ENCODE data around the gene NOX5.

The NOX5 gene

GRCh38 chr15:69037977-69038376 lies 23.5 kb downstream of the NOX5 start:
- Mint-ChIP-seq H3K27ac (no peak overlapping the region), H3K4me1 (no peaks in the 10 kb centered on the region), H3K36me3 (no peaks in the 10 kb centered on the region), H3K9me3 (no peaks in the 10 kb centered on the region), H3K4me3 (no peak overlapping the region), H3K27me3 (peaks cover 19% of the 10 kb centered on the region)
- ATAC-seq (ENCODE audit: low read depth) = no peak
- DNase-seq (ENCODE audit: low spot score in 2 of 2) = no peak

- no peak for DNase-seq (ENCODE audit: low spot score in 2 of 2)
- Mint-ChIP-seq H3K4me1 (no peaks in the 10 kb centered on the region), H3K4me3 (no peak overlapping the region), H3K27me3 (peaks cover 21% of the 10 kb centered on the region), H3K27ac (no peak overlapping the region), H3K36me3 (no peaks in the 10 kb centered on the region), H3K9me3 (no peaks in the 10 kb centered on the region)
- ATAC-seq (ENCODE audit: low read depth) = no peak
These were observed 24.0 kb downstream of the NOX5 start for GRCh38 chr15:69038508-69038907.

- H3K4me1 Mint-ChIP-seq = no peaks in the 10 kb centered on the region
- ATAC-seq (ENCODE audit: low read depth) (no peak), DNase-seq (ENCODE audit: low spot score in 2 of 2) (no peak)
- no peaks in the 10 kb centered on the region for H3K9me3 Mint-ChIP-seq
- no peak overlapping the region for H3K27ac Mint-ChIP-seq
- no peaks in the 10 kb centered on the region for H3K36me3 Mint-ChIP-seq
- H3K27me3 Mint-ChIP-seq = peaks cover 18% of the 10 kb centered on the region
- no peak overlapping the region for H3K4me3 Mint-ChIP-seq
These were observed 25.2 kb downstream of the NOX5 start for GRCh38 chr15:69039516-69040225.

- no peak for ATAC-seq (ENCODE audit: low read depth)
- H3K4me1 Mint-ChIP-seq = no peaks in the 10 kb centered on the region
These were observed 28.0 kb downstream of the NOX5 start for GRCh38 chr15:69042531-69042930.

GRCh38 chr15:69045802-69046201 lies 31.3 kb downstream of the NOX5 start:
- Mint-ChIP-seq H3K9me3 (no peaks in the 10 kb centered on the region), H3K4me1 (no peaks in the 10 kb centered on the region), H3K36me3 (no peaks in the 10 kb centered on the region), H3K27ac (no peak overlapping the region), H3K27me3 (peaks cover 5% of the 10 kb centered on the region), H3K4me3 (no peak overlapping the region)
- no peak for DNase-seq (ENCODE audit: low spot score in 2 of 2)
- ATAC-seq (ENCODE audit: low read depth) = no peak

More at GRCh38 chr15:69042531-69042930, 28.0 kb downstream of the NOX5 start:
- no peak for DNase-seq (ENCODE audit: low spot score in 2 of 2)
- Mint-ChIP-seq H3K4me3 (no peak overlapping the region), H3K36me3 (no peaks in the 10 kb centered on the region), H3K27ac (no peak overlapping the region), H3K27me3 (peaks cover 10% of the 10 kb centered on the region), H3K9me3 (no peaks in the 10 kb centered on the region)

- H3K4me3 Mint-ChIP-seq = no peak overlapping the region
- no peak overlapping the region for H3K27ac Mint-ChIP-seq
- DNase-seq (ENCODE audit: low spot score in 2 of 2) = no peak
- peaks cover 9% of the 10 kb centered on the region for H3K27me3 Mint-ChIP-seq
- H3K36me3 Mint-ChIP-seq = no peaks in the 10 kb centered on the region
- no peak for ATAC-seq (ENCODE audit: low read depth)
- no peaks in the 10 kb centered on the region for H3K4me1 Mint-ChIP-seq
- no peaks in the 10 kb centered on the region for H3K9me3 Mint-ChIP-seq
These were observed 32.3 kb downstream of the NOX5 start for GRCh38 chr15:69046781-69047180.

- H3K4me1 Mint-ChIP-seq = no peaks in the 10 kb centered on the region
- no peak for ATAC-seq (ENCODE audit: low read depth)
These were observed 35.5 kb downstream of the NOX5 start for GRCh38 chr15:69049976-69050375.

GRCh38 chr15:69055251-69055650 lies 40.8 kb downstream of the NOX5 start:
- Mint-ChIP-seq H3K9me3 (no peaks in the 10 kb centered on the region), H3K27me3 (peaks cover 24% of the 10 kb centered on the region), H3K4me3 (no peak overlapping the region), H3K4me1 (peaks cover 9% of the 10 kb centered on the region), H3K36me3 (no peaks in the 10 kb centered on the region), H3K27ac (no peak overlapping the region)
- no peak for ATAC-seq (ENCODE audit: low read depth)
- no peak for DNase-seq (ENCODE audit: low spot score in 2 of 2)

More at GRCh38 chr15:69049976-69050375, 35.5 kb downstream of the NOX5 start:
- H3K36me3 Mint-ChIP-seq = no peaks in the 10 kb centered on the region
- DNase-seq (ENCODE audit: low spot score in 2 of 2) = no peak
- no peaks in the 10 kb centered on the region for H3K9me3 Mint-ChIP-seq
- no peak overlapping the region for H3K27ac Mint-ChIP-seq
- peaks cover 12% of the 10 kb centered on the region for H3K27me3 Mint-ChIP-seq
- H3K4me3 Mint-ChIP-seq = no peak overlapping the region

GRCh38 chr15:69056365-69056764 lies 41.9 kb downstream of the NOX5 start:
- Mint-ChIP-seq H3K36me3 (no peaks in the 10 kb centered on the region), H3K27me3 (peaks cover 20% of the 10 kb centered on the region), H3K27ac (no peak overlapping the region), H3K4me3 (no peak overlapping the region), H3K9me3 (no peaks in the 10 kb centered on the region), H3K4me1 (peaks cover 9% of the 10 kb centered on the region)
- ATAC-seq (ENCODE audit: low read depth) = no peak
- DNase-seq (ENCODE audit: low spot score in 2 of 2) = no peak

GRCh38 chr15:69058830-69059556 lies 44.5 kb downstream of the NOX5 start:
- Mint-ChIP-seq H3K9me3 (no peaks in the 10 kb centered on the region), H3K4me1 (peaks cover 9% of the 10 kb centered on the region), H3K4me3 (no peak overlapping the region), H3K27ac (no peak overlapping the region), H3K27me3 (peaks cover 22% of the 10 kb centered on the region), H3K36me3 (no peaks in the 10 kb centered on the region)
- ATAC-seq (ENCODE audit: low read depth) = no peak
- DNase-seq (ENCODE audit: low spot score in 2 of 2) = peak; percentile 44 to 54

- peaks cover 18% of the 10 kb centered on the region for H3K27me3 Mint-ChIP-seq
- no peaks in the 10 kb centered on the region for H3K36me3 Mint-ChIP-seq
- no peak overlapping the region for H3K27ac Mint-ChIP-seq
- no peaks in the 10 kb centered on the region for H3K9me3 Mint-ChIP-seq
- ATAC-seq (ENCODE audit: low read depth) (no peak), DNase-seq (ENCODE audit: low spot score in 2 of 2) (no peak)
- no peak overlapping the region for H3K4me3 Mint-ChIP-seq
- peaks cover 9% of the 10 kb centered on the region for H3K4me1 Mint-ChIP-seq
These were observed 45.1 kb downstream of the NOX5 start for GRCh38 chr15:69059557-69059943.

- Mint-ChIP-seq H3K36me3 (no peaks in the 10 kb centered on the region), H3K9me3 (no peaks in the 10 kb centered on the region), H3K27ac (no peak overlapping the region), H3K4me1 (peaks cover 9% of the 10 kb centered on the region), H3K4me3 (no peak overlapping the region), H3K27me3 (peaks cover 17% of the 10 kb centered on the region)
- DNase-seq (ENCODE audit: low spot score in 2 of 2) = no peak
- ATAC-seq (ENCODE audit: low read depth) = no peak
These were observed 45.6 kb downstream of the NOX5 start for GRCh38 chr15:69060041-69060481.

- no peak for DNase-seq (ENCODE audit: low spot score in 2 of 2)
- Mint-ChIP-seq H3K36me3 (no peaks in the 10 kb centered on the region), H3K4me1 (peaks cover 9% of the 10 kb centered on the region), H3K27ac (no peak overlapping the region), H3K4me3 (no peak overlapping the region), H3K9me3 (no peaks in the 10 kb centered on the region), H3K27me3 (peaks cover 21% of the 10 kb centered on the region)
- peak; percentile 73 for ATAC-seq (ENCODE audit: low read depth)
These were observed 46.2 kb downstream of the NOX5 start for GRCh38 chr15:69060744-69061143.

- ATAC-seq (ENCODE audit: low read depth) = no peak
- H3K9me3 Mint-ChIP-seq = no peaks in the 10 kb centered on the region
- peaks cover 19% of the 10 kb centered on the region for H3K27me3 Mint-ChIP-seq
These were observed 46.9 kb downstream of the NOX5 start for GRCh38 chr15:69061414-69061842.

More at GRCh38 chr15:69061414-69061842, 46.9 kb downstream of the NOX5 start:
- peaks cover 9% of the 10 kb centered on the region for H3K4me1 Mint-ChIP-seq
- no peaks in the 10 kb centered on the region for H3K36me3 Mint-ChIP-seq
- no peak overlapping the region for H3K27ac Mint-ChIP-seq
- no peak for DNase-seq (ENCODE audit: low spot score in 2 of 2)
- no peak overlapping the region for H3K4me3 Mint-ChIP-seq
